WTC11 (cell line): ENCODE measurements around the gene FGF21. TPM values are rescaled to one million over a fixed set of nuclear protein-coding genes. Genes with fewer than 3 reads are reported as not detected.
A peak's percentile ranks its signal among the peaks of the same experiment; 100 is the strongest.

Experiments
- ATAC-seq: fragments of 200-7000 bp; cut with Tn5 transposase; 2 replicates; pipeline ENCODE4 v1.10.0; 2021; ENCODE audit warnings: mild to moderate bottlenecking, moderate library complexity
- CTCF ChIA-PET: fragments of 300-600 bp; sonication (Branson Sonifier 250); formaldehyde crosslinking; loops from one replicate; lab custom pipeline; 2021; ENCODE audit warnings: antibody characterized with exemption; lab: Charles Lee
- POLR2A ChIA-PET: fragments of 350-600 bp; sonication (Branson Sonifier 250); formaldehyde crosslinking; loops from one replicate; lab custom pipeline; 2021; ENCODE audit warnings: antibody characterized with exemption; lab: Charles Lee
- DNase-seq: peaks from one replicate; pipeline ENCODE4 v3.0.0; 2021; ENCODE audit warnings: low spot score
- H3K27ac Mint-ChIP-seq: 2 replicates; pipeline ENCODE4 v1.8.0; 2021; ENCODE audit warnings: mixed read lengths
- H3K27me3 Mint-ChIP-seq: 2 replicates; pipeline ENCODE4 v1.8.0; 2021; ENCODE audit warnings: low read depth, mild to moderate bottlenecking, moderate library complexity, mixed read lengths
- H3K36me3 Mint-ChIP-seq: 2 replicates; pipeline ENCODE4 v1.8.0; 2021; ENCODE audit warnings: mixed read lengths
- H3K4me1 Mint-ChIP-seq: 2 replicates; pipeline ENCODE4 v1.8.0; 2022; ENCODE audit warnings: mixed read lengths
- H3K4me3 Mint-ChIP-seq: 2 replicates; pipeline ENCODE4 v1.8.0; 2021; ENCODE audit warnings: mild to moderate bottlenecking, moderate library complexity, mixed read lengths
- H3K9me3 Mint-ChIP-seq: 2 replicates; pipeline ENCODE4 v1.8.0; 2021; ENCODE audit warnings: mixed read lengths
- CREM ChIP-seq: sonication (generic); formaldehyde crosslinking; IDR thresholded peaks from 2 replicates; pipeline ENCODE4 v1.8.1; 2022; ENCODE audit warnings: mild to moderate bottlenecking, missing genetic modification reagents, moderate library complexity
- FOXK1 ChIP-seq: sonication (generic); formaldehyde crosslinking; IDR thresholded peaks from 2 replicates; pipeline ENCODE4 v1.8.0; 2022; ENCODE audit warnings: mild to moderate bottlenecking, moderate library complexity, missing genetic modification reagents
- JAZF1 ChIP-seq: fragments of 250-450 bp; sonication (Bioruptor Pico); IDR thresholded peaks from 2 replicates; pipeline ENCODE4 v1.9.0; 2021; ENCODE audit warnings: moderate library complexity, mild to moderate bottlenecking, inconsistent platforms
- NFYB ChIP-seq: sonication (generic); formaldehyde crosslinking; conservative IDR thresholded peaks from 2 replicates; pipeline ENCODE4 v1.8.0; 2022; ENCODE audit warnings: low read depth, missing genetic modification reagents
- OVOL2 ChIP-seq: fragments of 250-450 bp; sonication (Bioruptor Pico); IDR thresholded peaks from 2 replicates; pipeline ENCODE4 v1.9.0; 2021; ENCODE audit warnings: mild to moderate bottlenecking, borderline replicate concordance
- SMAD3 ChIP-seq: sonication (generic); formaldehyde crosslinking; IDR thresholded peaks from 2 replicates; pipeline ENCODE4 v1.8.0; 2022; ENCODE audit warnings: missing genetic modification reagents, mild to moderate bottlenecking, borderline replicate concordance
- SP1 ChIP-seq: sonication (generic); formaldehyde crosslinking; conservative IDR thresholded peaks from 2 replicates; pipeline ENCODE4 v1.8.1; 2022; ENCODE audit warnings: missing genetic modification reagents
- TEAD1 ChIP-seq: sonication (generic); formaldehyde crosslinking; IDR thresholded peaks from 2 replicates; pipeline ENCODE4 v1.8.0; 2022; ENCODE audit warnings: mild to moderate bottlenecking, missing genetic modification reagents
- TP53 ChIP-seq: sonication (generic); formaldehyde crosslinking; IDR thresholded peaks from 2 replicates; pipeline ENCODE4 v1.8.1; 2023; ENCODE audit warnings: mild to moderate bottlenecking, missing genetic modification reagents
- ZNF263 ChIP-seq: sonication (generic); formaldehyde crosslinking; IDR thresholded peaks from 2 replicates; pipeline ENCODE4 v1.8.1; 2022; ENCODE audit warnings: low read depth, mild to moderate bottlenecking, moderate library complexity, missing genetic modification reagents
- ZNF416 ChIP-seq: fragments of 250-450 bp; sonication (Bioruptor Pico); IDR thresholded peaks from 2 replicates; pipeline ENCODE4 v1.9.0; 2021; ENCODE audit warnings: mild to moderate bottlenecking, inconsistent platforms
- total RNA-seq: library from RNA; stranded (reverse); gene quantifications from 3 replicates; pipeline ENCODE4 v1.2.3, GENCODE V29; 2021
- TF ChIP-seq, protein P1 (sequence below): sonication (generic); formaldehyde crosslinking; IDR thresholded peaks from 2 replicates; pipeline ENCODE4 v1.8.0; 2022; ENCODE audit warnings: mild to moderate bottlenecking, missing genetic modification reagents
- TF ChIP-seq, protein P2 (sequence below): sonication (generic); formaldehyde crosslinking; IDR thresholded peaks from 2 replicates; pipeline ENCODE4 v1.8.1; 2022; ENCODE audit warnings: mild to moderate bottlenecking, moderate library complexity, missing genetic modification reagents
- TF ChIP-seq, protein P3 (sequence below): sonication (generic); formaldehyde crosslinking; IDR thresholded peaks from 2 replicates; pipeline ENCODE4 v1.8.0; 2022; ENCODE audit warnings: mild to moderate bottlenecking, missing genetic modification reagents
- TF ChIP-seq, protein P4 (sequence below): sonication (generic); formaldehyde crosslinking; IDR thresholded peaks from 2 replicates; pipeline ENCODE4 v1.8.1; 2023; ENCODE audit warnings: mild to moderate bottlenecking, missing genetic modification reagents
- TF ChIP-seq, protein P5 (sequence below): sonication (generic); formaldehyde crosslinking; IDR thresholded peaks from 2 replicates; pipeline ENCODE4 v1.8.1; 2023; ENCODE audit warnings: mild to moderate bottlenecking, missing genetic modification reagents, borderline replicate concordance
- TF ChIP-seq, protein P6 (sequence below): sonication (generic); formaldehyde crosslinking; IDR thresholded peaks from 2 replicates; pipeline ENCODE4 v1.8.0; 2023; ENCODE audit warnings: mild to moderate bottlenecking, missing genetic modification reagents

The FGF21 gene
- total RNA-seq, 1 experiment from 2014 or later, result 0.26 TPM

DNA sequence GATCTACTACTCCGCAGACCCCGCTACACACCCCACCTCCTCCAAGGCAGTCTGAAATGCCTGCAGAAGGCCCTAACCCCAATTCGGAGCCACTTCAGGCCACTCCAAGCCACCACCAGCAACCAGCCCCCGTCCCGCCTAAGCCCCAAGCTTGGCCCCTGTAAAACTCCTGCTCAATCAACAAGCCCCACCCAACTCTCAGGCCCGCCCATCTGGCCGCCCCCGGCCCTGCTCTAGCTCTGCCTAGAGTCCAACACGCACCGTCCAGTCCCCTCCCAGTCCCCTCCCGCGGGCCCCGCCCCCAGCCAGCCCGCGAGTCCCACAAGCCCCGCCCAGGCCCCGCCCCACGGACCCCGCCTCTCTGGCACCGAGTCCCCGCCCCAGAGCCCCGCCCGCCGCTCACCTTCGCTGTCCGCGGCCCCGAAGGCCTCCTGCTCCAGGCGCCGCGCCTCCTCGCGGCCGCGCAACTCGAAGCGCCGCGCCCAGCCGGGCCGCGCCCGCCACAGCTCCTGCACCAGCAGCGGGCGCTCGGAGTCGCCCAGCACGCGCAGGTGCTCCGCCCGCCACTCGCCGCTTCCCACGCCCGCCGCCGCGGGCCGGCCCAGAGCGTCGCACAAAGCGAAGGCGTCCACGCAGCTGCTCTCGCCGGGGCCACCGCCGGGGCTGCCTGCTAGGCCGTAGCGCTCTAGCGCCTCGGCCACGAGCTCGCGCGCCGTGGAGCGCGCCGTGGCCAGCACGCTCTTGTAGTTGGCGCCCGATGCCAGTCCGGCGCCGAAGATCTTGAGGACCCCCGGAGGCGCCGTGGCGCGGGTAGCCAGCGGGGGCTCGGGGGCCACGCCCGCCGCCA lies 16.5 kb upstream of the FGF21 start:
- peaks cover 2% of the 10 kb centered on the region; the same call in 1 of the 2 replicates for H3K36me3 Mint-ChIP-seq
- peak overlapping the region; percentile 94 for H3K27ac Mint-ChIP-seq
- H3K4me1 Mint-ChIP-seq, result peaks cover 42% of the 10 kb centered on the region
- peak overlapping the region; percentile 63 for H3K4me3 Mint-ChIP-seq
- TF ChIP-seq OVOL2, result no peak
- TF ChIP-seq, protein P1, sequence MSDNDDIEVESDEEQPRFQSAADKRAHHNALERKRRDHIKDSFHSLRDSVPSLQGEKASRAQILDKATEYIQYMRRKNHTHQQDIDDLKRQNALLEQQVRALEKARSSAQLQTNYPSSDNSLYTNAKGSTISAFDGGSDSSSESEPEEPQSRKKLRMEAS (CRISPR knock-in tag), result peak; percentile 54; the same call in 1 of the 2 replicates
- TF ChIP-seq CREM (CRISPR knock-in tag), result peak; percentile 35; the same call in 1 of the 2 replicates
- peak; percentile 19; the same call in 1 of the 2 replicates for TF ChIP-seq FOXK1
- peak; percentile 23; the same call in 1 of the 2 replicates for TF ChIP-seq ZNF263
- TF ChIP-seq, protein P2, sequence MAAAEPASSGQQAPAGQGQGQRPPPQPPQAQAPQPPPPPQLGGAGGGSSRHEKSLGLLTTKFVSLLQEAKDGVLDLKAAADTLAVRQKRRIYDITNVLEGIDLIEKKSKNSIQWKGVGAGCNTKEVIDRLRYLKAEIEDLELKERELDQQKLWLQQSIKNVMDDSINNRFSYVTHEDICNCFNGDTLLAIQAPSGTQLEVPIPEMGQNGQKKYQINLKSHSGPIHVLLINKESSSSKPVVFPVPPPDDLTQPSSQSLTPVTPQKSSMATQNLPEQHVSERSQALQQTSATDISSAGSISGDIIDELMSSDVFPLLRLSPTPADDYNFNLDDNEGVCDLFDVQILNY, result peak; percentile 62; the same call in 1 of the 2 replicates
- TF ChIP-seq NFYB (CRISPR knock-in tag), result peak; percentile 33; the same call in 1 of the 2 replicates
- no peak for TF ChIP-seq SMAD3
- TF ChIP-seq JAZF1 (CRISPR knock-in tag), result no peak
- TF ChIP-seq, protein P3, sequence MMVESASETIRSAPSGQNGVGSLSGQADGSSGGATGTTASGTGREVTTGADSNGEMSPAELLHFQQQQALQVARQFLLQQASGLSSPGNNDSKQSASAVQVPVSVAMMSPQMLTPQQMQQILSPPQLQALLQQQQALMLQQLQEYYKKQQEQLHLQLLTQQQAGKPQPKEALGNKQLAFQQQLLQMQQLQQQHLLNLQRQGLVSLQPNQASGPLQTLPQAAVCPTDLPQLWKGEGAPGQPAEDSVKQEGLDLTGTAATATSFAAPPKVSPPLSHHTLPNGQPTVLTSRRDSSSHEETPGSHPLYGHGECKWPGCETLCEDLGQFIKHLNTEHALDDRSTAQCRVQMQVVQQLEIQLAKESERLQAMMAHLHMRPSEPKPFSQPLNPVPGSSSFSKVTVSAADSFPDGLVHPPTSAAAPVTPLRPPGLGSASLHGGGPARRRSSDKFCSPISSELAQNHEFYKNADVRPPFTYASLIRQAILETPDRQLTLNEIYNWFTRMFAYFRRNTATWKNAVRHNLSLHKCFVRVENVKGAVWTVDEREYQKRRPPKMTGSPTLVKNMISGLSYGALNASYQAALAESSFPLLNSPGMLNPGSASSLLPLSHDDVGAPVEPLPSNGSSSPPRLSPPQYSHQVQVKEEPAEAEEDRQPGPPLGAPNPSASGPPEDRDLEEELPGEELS, result peak; percentile 89
- peak; percentile 83 for TF ChIP-seq TP53 (CRISPR knock-in tag)
- TF ChIP-seq SP1 (CRISPR knock-in tag), result peak; percentile 93
- TF ChIP-seq, protein P4, sequence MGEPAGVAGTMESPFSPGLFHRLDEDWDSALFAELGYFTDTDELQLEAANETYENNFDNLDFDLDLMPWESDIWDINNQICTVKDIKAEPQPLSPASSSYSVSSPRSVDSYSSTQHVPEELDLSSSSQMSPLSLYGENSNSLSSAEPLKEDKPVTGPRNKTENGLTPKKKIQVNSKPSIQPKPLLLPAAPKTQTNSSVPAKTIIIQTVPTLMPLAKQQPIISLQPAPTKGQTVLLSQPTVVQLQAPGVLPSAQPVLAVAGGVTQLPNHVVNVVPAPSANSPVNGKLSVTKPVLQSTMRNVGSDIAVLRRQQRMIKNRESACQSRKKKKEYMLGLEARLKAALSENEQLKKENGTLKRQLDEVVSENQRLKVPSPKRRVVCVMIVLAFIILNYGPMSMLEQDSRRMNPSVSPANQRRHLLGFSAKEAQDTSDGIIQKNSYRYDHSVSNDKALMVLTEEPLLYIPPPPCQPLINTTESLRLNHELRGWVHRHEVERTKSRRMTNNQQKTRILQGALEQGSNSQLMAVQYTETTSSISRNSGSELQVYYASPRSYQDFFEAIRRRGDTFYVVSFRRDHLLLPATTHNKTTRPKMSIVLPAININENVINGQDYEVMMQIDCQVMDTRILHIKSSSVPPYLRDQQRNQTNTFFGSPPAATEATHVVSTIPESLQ (CRISPR knock-in tag), result no peak
- TF ChIP-seq, protein P5, sequence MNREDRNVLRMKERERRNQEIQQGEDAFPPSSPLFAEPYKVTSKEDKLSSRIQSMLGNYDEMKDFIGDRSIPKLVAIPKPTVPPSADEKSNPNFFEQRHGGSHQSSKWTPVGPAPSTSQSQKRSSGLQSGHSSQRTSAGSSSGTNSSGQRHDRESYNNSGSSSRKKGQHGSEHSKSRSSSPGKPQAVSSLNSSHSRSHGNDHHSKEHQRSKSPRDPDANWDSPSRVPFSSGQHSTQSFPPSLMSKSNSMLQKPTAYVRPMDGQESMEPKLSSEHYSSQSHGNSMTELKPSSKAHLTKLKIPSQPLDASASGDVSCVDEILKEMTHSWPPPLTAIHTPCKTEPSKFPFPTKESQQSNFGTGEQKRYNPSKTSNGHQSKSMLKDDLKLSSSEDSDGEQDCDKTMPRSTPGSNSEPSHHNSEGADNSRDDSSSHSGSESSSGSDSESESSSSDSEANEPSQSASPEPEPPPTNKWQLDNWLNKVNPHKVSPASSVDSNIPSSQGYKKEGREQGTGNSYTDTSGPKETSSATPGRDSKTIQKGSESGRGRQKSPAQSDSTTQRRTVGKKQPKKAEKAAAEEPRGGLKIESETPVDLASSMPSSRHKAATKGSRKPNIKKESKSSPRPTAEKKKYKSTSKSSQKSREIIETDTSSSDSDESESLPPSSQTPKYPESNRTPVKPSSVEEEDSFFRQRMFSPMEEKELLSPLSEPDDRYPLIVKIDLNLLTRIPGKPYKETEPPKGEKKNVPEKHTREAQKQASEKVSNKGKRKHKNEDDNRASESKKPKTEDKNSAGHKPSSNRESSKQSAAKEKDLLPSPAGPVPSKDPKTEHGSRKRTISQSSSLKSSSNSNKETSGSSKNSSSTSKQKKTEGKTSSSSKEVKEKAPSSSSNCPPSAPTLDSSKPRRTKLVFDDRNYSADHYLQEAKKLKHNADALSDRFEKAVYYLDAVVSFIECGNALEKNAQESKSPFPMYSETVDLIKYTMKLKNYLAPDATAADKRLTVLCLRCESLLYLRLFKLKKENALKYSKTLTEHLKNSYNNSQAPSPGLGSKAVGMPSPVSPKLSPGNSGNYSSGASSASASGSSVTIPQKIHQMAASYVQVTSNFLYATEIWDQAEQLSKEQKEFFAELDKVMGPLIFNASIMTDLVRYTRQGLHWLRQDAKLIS, result no peak
- TF ChIP-seq ZNF416 (CRISPR knock-in tag), result no peak
- TF ChIP-seq TEAD1 (CRISPR knock-in tag), result peak; percentile 62; the same call in 1 of the 2 replicates
- TF ChIP-seq, protein P6, sequence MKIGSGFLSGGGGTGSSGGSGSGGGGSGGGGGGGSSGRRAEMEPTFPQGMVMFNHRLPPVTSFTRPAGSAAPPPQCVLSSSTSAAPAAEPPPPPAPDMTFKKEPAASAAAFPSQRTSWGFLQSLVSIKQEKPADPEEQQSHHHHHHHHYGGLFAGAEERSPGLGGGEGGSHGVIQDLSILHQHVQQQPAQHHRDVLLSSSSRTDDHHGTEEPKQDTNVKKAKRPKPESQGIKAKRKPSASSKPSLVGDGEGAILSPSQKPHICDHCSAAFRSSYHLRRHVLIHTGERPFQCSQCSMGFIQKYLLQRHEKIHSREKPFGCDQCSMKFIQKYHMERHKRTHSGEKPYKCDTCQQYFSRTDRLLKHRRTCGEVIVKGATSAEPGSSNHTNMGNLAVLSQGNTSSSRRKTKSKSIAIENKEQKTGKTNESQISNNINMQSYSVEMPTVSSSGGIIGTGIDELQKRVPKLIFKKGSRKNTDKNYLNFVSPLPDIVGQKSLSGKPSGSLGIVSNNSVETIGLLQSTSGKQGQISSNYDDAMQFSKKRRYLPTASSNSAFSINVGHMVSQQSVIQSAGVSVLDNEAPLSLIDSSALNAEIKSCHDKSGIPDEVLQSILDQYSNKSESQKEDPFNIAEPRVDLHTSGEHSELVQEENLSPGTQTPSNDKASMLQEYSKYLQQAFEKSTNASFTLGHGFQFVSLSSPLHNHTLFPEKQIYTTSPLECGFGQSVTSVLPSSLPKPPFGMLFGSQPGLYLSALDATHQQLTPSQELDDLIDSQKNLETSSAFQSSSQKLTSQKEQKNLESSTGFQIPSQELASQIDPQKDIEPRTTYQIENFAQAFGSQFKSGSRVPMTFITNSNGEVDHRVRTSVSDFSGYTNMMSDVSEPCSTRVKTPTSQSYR (CRISPR knock-in tag), result no peak
- ChIA-PET CTCF (interaction anchor here (0.6 to 5.7 kb wide), 34 partner anchors 9 to 1465 kb away, joined by 3 to 56 read pairs (median 5); partner anchors contain the start of genes CA11, FUT2, GYS1 and IZUMO1), POLR2A (interaction anchor here (0.5 to 2.4 kb wide), 13 partner anchors 8 to 254 kb away, joined by 3 to 10 read pairs (median 4); partner anchors contain the start of genes CA11, DBP, FUT2 and GYS1)
- peak; percentile 81 for ATAC-seq
- H3K27me3 Mint-ChIP-seq, result peaks cover 49% of the 10 kb centered on the region
- DNase-seq, result peak; percentile 99
- no peaks in the 10 kb centered on the region for H3K9me3 Mint-ChIP-seq
